Measurements from ENCODE around the gene UST.

UST gene

DNA sequence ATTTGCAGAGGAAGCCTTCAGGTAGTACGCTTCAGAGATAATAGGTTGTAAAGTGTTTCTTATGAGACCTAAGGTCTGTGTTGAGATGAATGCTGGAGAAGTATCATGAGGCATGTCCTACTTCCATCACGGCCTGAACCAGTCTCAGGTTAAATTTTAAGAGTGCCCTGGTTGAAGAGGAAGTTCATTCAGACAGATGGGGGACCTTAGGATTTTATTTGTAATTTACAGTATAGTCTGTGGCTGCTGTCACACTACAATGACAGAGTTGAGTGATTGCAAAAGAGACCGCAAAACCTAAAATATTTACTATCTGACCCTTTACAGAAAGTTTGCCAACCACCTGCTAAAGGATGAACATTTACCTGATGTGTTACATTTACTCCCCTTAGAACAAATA is 70.9 kb downstream of the UST start:
- no peaks in the 10 kb centered on the region for H3K36me3 ChIP-seq (ENCODE audit: insufficient read depth, insufficient read length, low read length)
- no peaks in the 10 kb centered on the region for H3K27me3 ChIP-seq (ENCODE audit: insufficient read depth, insufficient read length)
- DNase-seq (ENCODE audit: low read depth, low spot score): no peak
- H3K9ac ChIP-seq (ENCODE audit: insufficient read length, low read depth): no peak overlapping the region
- no peak for TF ChIP-seq YY1 (IDR thresholded peaks at IDR 0.05; ENCODE audit: insufficient read depth, insufficient read length)
- TF ChIP-seq ZNF274 (IDR thresholded peaks at IDR 0.05; ENCODE audit: low read depth, low read length): no peak
- TF ChIP-seq SUZ12 (IDR thresholded peaks at IDR 0.05; ENCODE audit: extremely low read depth, insufficient read depth, insufficient read length): no peak
- no peaks in the 10 kb centered on the region for H3K4me1 ChIP-seq (ENCODE audit: insufficient read depth, insufficient read length)
- peaks cover 16% of the 10 kb centered on the region for H3K9me3 ChIP-seq (ENCODE audit: insufficient read depth, low read length)
- H3K4me3 ChIP-seq (ENCODE audit: insufficient read length, low read depth): no peak overlapping the region

DNA sequence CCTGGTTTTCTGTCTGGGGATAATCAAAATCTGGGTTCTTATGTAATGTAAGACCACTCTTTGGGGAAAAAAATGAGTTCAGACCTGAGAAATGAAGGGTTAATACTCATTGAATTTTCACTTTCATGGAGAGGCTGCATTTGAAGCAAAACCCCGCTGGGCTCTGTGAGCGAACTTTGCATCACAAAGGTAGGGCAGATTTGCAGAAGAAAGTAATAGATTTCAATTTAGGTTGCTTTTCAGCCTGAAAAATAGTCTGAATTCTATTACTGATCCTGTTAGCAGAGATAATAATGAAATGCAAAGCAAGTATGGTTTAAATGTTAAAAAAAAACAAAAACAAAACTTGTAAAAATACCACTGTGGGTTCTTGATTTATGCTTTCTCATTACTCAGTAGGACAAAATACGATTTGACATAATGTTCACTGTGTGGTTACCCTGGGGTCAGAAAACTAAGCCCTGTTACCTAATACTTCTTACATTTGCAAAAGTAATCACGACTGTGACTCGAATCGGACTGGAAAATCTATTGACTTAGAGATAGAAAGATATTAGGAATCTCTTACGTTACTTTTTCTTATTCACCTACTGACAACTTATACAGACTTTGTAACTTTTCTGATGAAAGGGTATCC is 72.2 kb downstream of the UST start:
- Histone ChIP-seq H3K4me3 (ENCODE audit: insufficient read length, low read depth) (no peak overlapping the region), H3K36me3 (ENCODE audit: insufficient read depth, insufficient read length, low read length) (no peaks in the 10 kb centered on the region), H3K4me1 (ENCODE audit: insufficient read depth, insufficient read length) (no peaks in the 10 kb centered on the region), H3K9ac (ENCODE audit: insufficient read length, low read depth) (no peak overlapping the region), H3K9me3 (ENCODE audit: insufficient read depth, low read length) (peaks cover 13% of the 10 kb centered on the region), H3K27me3 (ENCODE audit: insufficient read depth, insufficient read length) (no peaks in the 10 kb centered on the region)
- DNase-seq (ENCODE audit: low read depth, low spot score): peak; percentile 71
- no peak for TF ChIP-seq SUZ12 (IDR thresholded peaks at IDR 0.05; ENCODE audit: extremely low read depth, insufficient read depth, insufficient read length)

DNA sequence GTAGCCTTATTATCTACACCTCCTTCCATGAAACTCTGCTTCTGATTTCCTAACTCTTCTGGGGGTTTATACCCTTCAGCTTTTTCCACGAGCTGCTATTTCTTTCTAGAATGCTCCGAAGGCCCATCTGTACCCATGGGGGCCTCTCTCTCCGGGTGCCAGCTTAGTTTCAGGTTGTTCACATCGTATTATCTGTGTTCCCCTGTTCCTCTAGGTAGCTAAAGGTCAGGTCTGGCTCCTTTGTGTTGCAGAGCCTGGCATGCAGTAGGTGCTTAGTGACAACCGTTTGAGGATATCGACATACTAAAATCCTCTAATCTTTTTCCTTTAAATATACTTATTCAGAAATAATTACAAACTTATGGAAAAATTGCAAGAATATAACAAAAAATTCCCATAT is 73.0 kb downstream of the UST start:
- H3K27me3 ChIP-seq (ENCODE audit: insufficient read depth, insufficient read length): no peaks in the 10 kb centered on the region
- H3K4me1 ChIP-seq (ENCODE audit: insufficient read depth, insufficient read length): no peaks in the 10 kb centered on the region
- DNase-seq (ENCODE audit: low read depth, low spot score): no peak

DNA sequence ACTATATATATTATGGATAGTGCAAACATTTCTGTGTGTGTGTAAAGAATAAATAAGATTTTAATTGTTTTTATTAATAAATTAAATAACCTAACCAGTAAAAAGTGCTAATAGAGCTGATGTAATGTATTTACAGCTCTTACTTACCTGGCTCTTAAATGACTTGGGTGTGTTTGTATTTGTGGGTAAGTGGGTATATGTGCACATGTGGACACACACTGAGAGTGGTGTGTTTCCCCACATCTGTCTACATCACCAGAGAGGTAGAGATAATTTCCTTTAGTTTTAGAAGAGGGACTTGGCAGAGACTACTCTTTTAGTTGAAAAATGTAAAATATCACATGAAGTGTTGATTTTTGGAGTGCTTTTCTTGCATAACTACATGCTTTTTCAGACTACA is 76.0 kb downstream of the UST start:
- TF ChIP-seq SUZ12 (IDR thresholded peaks at IDR 0.05; ENCODE audit: extremely low read depth, insufficient read depth, insufficient read length): no peak
- TF ChIP-seq ZNF274 (IDR thresholded peaks at IDR 0.05; ENCODE audit: low read depth, low read length): no peak
- TF ChIP-seq YY1 (IDR thresholded peaks at IDR 0.05; ENCODE audit: insufficient read depth, insufficient read length): no peak
- H3K4me3 ChIP-seq (ENCODE audit: insufficient read length, low read depth): no peak overlapping the region
- no peak for DNase-seq (ENCODE audit: low read depth, low spot score)

More for the DNA sequence above, 73.0 kb downstream of the UST start:
- no peaks in the 10 kb centered on the region for H3K36me3 ChIP-seq (ENCODE audit: insufficient read depth, insufficient read length, low read length)
- TF ChIP-seq YY1 (IDR thresholded peaks at IDR 0.05; ENCODE audit: insufficient read depth, insufficient read length) (no peak), ZNF274 (IDR thresholded peaks at IDR 0.05; ENCODE audit: low read depth, low read length) (no peak), SUZ12 (IDR thresholded peaks at IDR 0.05; ENCODE audit: extremely low read depth, insufficient read depth, insufficient read length) (no peak)
- no peak overlapping the region for H3K4me3 ChIP-seq (ENCODE audit: insufficient read length, low read depth)
- no peak overlapping the region for H3K9ac ChIP-seq (ENCODE audit: insufficient read length, low read depth)
- peaks cover 5% of the 10 kb centered on the region for H3K9me3 ChIP-seq (ENCODE audit: insufficient read depth, low read length)

DNA sequence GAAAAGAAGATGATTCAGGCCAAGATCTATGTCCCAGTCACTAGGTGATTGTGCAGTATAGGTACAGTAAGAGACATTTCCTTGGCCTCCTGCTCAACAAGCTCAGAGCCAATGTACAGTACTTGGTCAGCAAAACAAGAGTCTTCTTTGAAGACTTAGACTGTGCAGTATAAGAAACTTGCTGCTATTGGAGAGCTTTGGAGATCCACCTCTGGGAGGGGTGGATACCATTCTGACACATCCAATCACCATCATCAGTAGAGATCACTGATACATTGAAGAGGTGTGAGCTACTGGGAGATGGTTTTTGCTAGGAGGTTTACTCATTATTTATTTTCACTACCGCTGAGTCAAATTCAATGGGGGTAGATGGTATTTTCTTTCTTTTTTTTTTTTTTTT is 77.5 kb downstream of the UST start:
- Histone ChIP-seq H3K4me1 (ENCODE audit: insufficient read depth, insufficient read length) (no peaks in the 10 kb centered on the region), H3K36me3 (ENCODE audit: insufficient read depth, insufficient read length, low read length) (no peaks in the 10 kb centered on the region), H3K4me3 (ENCODE audit: insufficient read length, low read depth) (no peak overlapping the region), H3K9me3 (ENCODE audit: insufficient read depth, low read length) (no peaks in the 10 kb centered on the region), H3K9ac (ENCODE audit: insufficient read length, low read depth) (no peak overlapping the region), H3K27me3 (ENCODE audit: insufficient read depth, insufficient read length) (no peaks in the 10 kb centered on the region)
- DNase-seq (ENCODE audit: low read depth, low spot score): no peak
- TF ChIP-seq SUZ12 (IDR thresholded peaks at IDR 0.05; ENCODE audit: extremely low read depth, insufficient read depth, insufficient read length): no peak
- no peak for TF ChIP-seq YY1 (IDR thresholded peaks at IDR 0.05; ENCODE audit: insufficient read depth, insufficient read length)
- TF ChIP-seq ZNF274 (IDR thresholded peaks at IDR 0.05; ENCODE audit: low read depth, low read length): no peak

More for the DNA sequence above, 76.0 kb downstream of the UST start:
- H3K27me3 ChIP-seq (ENCODE audit: insufficient read depth, insufficient read length): no peaks in the 10 kb centered on the region
- H3K9me3 ChIP-seq (ENCODE audit: insufficient read depth, low read length): no peaks in the 10 kb centered on the region
- no peaks in the 10 kb centered on the region for H3K4me1 ChIP-seq (ENCODE audit: insufficient read depth, insufficient read length)
- H3K9ac ChIP-seq (ENCODE audit: insufficient read length, low read depth): no peak overlapping the region
- no peaks in the 10 kb centered on the region for H3K36me3 ChIP-seq (ENCODE audit: insufficient read depth, insufficient read length, low read length)

DNA sequence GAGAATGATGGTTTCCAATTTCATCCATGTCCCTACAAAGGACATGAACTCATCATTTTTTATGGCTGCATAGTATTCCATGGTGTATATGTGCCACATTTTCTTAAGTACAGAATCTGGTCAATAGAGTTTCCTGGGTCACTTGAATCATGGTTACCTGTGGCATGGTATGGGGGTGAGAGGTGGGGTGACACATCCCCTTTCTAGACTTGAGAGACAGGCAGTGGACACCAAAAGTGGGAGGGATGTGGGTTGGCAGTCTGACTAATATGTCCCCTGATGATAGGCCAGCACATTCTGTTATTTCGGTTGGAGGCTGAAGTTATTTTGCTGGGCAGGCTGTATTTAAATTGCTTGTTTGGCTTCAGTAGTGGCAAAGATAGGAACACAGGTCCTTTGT is 78.1 kb downstream of the UST start:
- H3K9ac ChIP-seq (ENCODE audit: insufficient read length, low read depth): no peak overlapping the region
- H3K4me3 ChIP-seq (ENCODE audit: insufficient read length, low read depth): no peak overlapping the region
- H3K27me3 ChIP-seq (ENCODE audit: insufficient read depth, insufficient read length): no peaks in the 10 kb centered on the region
- TF ChIP-seq SUZ12 (IDR thresholded peaks at IDR 0.05; ENCODE audit: extremely low read depth, insufficient read depth, insufficient read length): no peak
- TF ChIP-seq YY1 (IDR thresholded peaks at IDR 0.05; ENCODE audit: insufficient read depth, insufficient read length): no peak
- no peak for TF ChIP-seq ZNF274 (IDR thresholded peaks at IDR 0.05; ENCODE audit: low read depth, low read length)
- DNase-seq (ENCODE audit: low read depth, low spot score): no peak
- H3K9me3 ChIP-seq (ENCODE audit: insufficient read depth, low read length): no peaks in the 10 kb centered on the region
- H3K4me1 ChIP-seq (ENCODE audit: insufficient read depth, insufficient read length): no peaks in the 10 kb centered on the region
- H3K36me3 ChIP-seq (ENCODE audit: insufficient read depth, insufficient read length, low read length): no peaks in the 10 kb centered on the region

DNA sequence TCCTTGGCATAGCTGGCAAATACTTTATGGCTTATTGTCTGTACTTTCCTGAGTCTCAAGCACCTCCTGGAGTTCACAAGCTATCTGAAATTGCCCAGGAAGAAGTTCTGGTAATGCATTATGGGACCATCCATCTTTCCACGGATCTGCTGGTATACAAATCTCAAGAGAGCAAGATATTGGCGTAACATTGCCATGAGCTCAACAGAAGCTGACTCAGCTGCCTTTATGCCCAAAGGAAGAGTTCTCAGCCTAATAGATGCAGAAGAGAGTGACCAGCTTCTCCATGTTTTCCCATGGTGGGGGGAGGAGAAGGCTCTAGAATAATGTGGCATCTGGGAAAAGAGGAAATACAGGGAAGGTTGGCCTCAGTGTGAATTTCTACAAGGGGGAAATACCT is 78.7 kb downstream of the UST start:
- DNase-seq (ENCODE audit: low read depth, low spot score): no peak
- no peak overlapping the region for H3K9ac ChIP-seq (ENCODE audit: insufficient read length, low read depth)
- H3K4me1 ChIP-seq (ENCODE audit: insufficient read depth, insufficient read length): no peaks in the 10 kb centered on the region
- no peaks in the 10 kb centered on the region for H3K9me3 ChIP-seq (ENCODE audit: insufficient read depth, low read length)
- H3K27me3 ChIP-seq (ENCODE audit: insufficient read depth, insufficient read length): no peaks in the 10 kb centered on the region
- H3K4me3 ChIP-seq (ENCODE audit: insufficient read length, low read depth): no peak overlapping the region
- no peaks in the 10 kb centered on the region for H3K36me3 ChIP-seq (ENCODE audit: insufficient read depth, insufficient read length, low read length)
- TF ChIP-seq ZNF274 (IDR thresholded peaks at IDR 0.05; ENCODE audit: low read depth, low read length): no peak
- no peak for TF ChIP-seq YY1 (IDR thresholded peaks at IDR 0.05; ENCODE audit: insufficient read depth, insufficient read length)
- TF ChIP-seq SUZ12 (IDR thresholded peaks at IDR 0.05; ENCODE audit: extremely low read depth, insufficient read depth, insufficient read length): no peak

Data from NT2/D1 (cell line).